Dermis blood vessel endothelial cell (primary cell): ENCODE measurements around the gene DPY19L3. TPM values are rescaled to one million over a fixed set of nuclear protein-coding genes. Genes with fewer than 3 reads are reported as not detected.
"Not testable (repeated sequence)": the region's sequence is repeated elsewhere in the genome, so short reads cannot be mapped to it uniquely, and the experiment has no call there.

Experiments used
- DNase-seq: peaks from one replicate; pipeline ENCODE4 v3.0.0; 2010
- total RNA-seq: library from RNA; depleted of rRNA; stranded (reverse); fragments of >200 nt; gene quantifications from 2 replicates; pipeline ENCODE4 v1.2.3, GENCODE V29; 2014

The DPY19L3 gene, protein sequence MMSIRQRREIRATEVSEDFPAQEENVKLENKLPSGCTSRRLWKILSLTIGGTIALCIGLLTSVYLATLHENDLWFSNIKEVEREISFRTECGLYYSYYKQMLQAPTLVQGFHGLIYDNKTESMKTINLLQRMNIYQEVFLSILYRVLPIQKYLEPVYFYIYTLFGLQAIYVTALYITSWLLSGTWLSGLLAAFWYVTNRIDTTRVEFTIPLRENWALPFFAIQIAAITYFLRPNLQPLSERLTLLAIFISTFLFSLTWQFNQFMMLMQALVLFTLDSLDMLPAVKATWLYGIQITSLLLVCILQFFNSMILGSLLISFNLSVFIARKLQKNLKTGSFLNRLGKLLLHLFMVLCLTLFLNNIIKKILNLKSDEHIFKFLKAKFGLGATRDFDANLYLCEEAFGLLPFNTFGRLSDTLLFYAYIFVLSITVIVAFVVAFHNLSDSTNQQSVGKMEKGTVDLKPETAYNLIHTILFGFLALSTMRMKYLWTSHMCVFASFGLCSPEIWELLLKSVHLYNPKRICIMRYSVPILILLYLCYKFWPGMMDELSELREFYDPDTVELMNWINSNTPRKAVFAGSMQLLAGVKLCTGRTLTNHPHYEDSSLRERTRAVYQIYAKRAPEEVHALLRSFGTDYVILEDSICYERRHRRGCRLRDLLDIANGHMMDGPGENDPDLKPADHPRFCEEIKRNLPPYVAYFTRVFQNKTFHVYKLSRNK
- total RNA-seq = 37.8 and 44.6 TPM in 2 replicates

DNA sequence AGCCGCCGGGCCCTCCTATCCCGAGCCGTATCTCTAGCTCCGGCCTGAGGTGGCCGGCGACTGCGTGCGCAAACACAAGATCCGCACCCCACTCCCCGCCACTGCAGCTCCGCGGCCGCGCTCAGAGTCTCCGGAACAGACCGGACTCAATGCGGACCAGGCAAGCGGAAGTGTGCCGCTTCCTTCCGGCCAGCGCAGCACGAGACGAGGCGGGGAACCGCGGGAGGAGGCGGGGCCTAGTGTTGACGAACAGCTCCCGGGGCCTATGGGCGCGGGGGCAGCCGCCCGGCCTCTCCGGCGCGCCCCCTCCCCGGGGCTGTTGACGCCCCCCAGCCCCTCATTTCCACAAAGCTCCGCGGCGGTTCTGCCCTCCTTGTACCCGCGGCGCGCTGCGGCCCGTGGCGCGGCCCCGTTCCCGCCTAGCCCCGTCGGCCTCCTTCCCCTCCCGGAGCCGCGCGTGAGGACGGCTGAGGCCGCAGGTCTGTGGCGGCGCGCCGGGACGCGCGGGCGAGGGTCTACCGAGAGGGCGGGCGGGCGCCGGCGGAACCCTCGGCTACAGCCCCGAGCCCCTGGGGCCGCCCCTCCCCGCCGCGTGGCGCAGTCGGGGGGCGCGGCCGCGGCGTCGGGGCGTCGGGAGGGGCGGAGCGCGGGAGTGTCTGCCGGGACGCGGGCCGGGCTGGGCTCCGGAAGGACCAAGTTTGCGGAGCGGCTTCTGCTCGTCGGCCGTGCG, at the start of gene DPY19L3:
DPY19L3 (plus strand) TSS at position 340 of the 730 bp plus-strand sequence. CDS start 2,484 bp downstream, outside the sequence.
- DNase-seq = peak; percentile 95

DNA sequence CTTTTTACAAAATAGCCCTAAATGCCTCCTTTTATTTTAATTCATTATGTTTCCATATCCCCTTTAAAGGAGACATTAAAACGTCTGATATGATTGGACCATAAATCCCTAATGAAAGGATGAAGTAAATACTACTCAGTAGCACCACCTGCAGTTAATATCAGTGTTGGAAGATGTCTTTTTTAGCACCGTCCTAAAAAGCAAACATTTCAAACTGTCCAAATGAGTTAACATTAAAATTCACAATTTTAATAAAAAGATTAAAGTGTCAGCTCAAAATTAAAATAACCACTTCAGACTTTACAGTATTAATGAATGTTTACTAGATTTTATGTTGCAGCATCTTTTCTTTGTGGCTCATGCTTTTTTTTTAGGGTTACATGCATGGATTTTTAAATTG, 47.9 kb upstream of the DPY19L3 start:
- DNase-seq = peak; percentile 43

DNA sequence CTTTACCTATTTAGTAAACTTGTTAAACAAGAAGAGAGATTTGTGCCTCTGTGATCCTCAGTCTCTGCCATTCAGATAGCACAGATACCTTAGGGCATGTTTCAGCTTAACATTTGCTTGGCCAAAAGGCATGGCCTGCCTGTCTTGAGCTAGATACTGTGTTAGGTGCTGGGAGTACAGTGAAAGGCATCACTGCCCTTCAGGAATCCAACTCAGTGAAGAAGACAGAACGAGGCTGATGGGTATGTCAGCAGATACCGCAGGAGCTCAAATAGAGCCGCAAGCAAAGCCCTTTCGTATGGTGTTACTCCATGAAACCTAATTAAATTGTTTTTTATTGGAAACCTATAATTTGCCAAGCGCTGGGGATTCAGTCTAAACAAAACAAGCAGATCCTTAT, 47.2 kb upstream of the DPY19L3 start:
- DNase-seq = no peak

DNA sequence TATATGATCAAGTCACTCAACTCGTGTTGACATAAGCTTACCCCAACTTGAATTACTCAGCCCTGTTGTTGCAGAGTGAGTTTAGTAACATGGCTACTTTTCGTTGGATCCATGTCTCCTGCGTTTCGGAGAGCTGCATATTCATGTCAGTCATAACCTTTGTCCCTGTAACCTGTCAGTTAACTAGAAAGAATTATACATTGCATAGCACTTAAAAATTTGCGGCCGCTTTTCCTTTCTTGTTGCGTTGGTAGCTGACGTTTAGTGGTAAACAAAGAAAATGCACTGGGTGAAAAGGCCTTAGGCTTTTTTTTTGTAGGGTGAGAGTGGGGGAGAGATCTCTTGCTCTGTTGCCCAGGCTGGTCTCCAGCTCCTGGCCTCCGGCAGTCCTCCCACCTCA, 46.0 kb upstream of the DPY19L3 start:
- DNase-seq = no peak

DNA sequence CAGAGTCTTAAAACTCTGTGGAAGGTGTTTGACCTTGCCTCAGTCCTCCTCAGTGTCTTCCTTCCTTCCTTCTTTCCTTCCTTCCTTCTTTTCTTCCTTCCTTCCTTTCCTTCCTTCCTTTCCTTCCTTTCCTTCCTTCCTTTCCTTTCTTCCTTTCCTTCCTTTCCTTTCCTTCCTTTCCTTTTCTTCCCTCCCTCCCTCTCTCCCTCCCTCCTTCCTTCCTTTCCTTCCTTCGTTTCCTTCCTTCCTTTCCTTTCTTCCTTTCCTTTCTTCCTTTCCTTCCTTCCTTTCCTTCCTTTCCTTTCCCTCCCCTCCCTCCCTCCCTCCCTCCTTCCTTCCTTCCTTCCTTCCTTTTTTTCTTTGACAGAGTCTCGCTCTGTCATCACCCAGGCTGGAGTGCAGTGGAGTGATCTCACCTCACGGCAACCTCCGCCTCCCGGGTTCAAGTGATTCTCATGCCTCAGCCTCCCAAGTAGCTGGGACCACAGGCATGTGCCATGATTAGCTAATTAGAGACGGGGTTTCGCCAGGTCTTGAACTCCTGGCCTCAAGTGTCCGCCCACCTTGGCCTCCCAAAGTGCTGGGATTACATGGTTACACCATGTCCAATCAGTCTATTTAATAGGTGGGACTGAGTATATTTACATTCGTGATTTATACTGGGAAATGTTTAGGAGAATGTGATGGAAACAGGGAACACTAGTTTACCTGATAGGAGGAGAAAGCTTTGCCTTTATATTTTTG, 43.8 kb upstream of the DPY19L3 start:
- DNase-seq = no peak

DNA sequence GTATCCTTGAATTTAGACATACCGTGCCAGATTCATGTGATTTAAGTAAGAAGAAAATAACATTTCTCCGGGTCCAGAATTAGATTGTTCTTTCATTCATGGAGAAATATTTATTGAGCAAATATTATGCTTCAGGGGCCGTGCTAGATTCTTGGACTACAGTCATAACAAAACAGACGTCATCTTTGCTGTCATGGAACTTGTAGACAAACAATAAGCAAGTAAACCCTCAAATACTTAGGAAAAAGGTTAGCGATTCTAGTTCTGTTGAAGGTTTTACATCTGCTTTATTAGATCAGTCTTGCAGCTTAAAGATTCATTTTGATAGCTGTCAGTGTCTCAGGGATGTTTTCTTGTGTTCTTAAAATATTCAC, 43.3 kb upstream of the DPY19L3 start:
- DNase-seq = no peak

DNA sequence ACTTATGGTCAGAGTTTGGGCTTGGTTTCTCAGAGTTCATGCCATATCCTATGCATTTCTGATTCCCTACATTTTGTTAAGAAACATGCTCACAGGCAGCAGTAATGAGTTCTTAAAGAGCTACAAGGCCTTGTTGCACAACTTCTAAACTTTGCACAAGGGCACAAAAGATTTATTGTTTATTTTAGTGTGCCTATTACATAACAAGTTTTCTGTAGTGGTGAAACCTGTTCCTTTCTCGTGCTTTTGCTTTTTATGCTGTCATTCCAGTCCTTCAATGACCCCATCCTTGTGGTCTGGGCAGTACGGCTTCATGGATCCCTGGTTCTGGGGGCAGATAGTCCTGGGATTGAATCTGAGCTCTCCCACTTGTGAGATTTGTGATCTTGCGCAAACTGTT, 42.4 kb upstream of the DPY19L3 start:
- no peak for DNase-seq

DNA sequence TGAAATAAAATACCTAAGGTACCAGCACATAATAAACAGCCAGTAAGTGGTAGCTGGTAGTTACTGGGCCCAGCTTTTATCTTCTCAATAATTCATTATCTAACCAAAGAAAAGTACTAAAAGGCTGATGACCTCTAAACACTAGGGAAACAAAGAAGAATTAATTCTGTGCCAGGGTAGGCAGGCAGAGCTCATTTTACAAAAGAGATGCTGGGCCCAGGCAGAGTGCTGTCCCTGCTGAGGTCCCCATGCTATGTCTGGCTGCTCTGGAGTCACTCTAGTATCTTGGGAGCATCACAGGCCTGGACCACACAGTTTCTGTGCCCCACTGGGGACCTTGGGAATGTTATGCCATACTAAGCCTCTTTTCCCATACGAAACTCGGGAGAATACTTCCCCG, 41.9 kb upstream of the DPY19L3 start:
- DNase-seq = no peak

DNA sequence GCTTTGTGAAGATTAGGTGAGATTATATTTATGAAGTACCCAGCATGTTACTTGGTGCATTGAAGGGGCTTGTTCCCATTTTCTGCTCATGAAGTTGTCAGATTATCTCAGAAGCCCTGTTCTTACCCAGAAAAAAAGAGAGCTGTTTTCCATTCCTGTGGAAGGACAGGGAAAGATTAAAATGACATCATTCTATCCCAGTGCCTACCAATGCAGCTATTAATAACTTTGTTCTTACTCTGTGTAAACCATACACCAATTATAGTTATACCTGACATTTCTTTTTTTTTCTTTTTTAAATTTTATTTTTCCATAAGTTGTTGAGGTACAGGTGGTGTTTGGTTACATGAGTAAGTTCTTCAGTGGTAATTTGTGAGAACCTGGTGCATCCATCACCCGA, 41.5 kb upstream of the DPY19L3 start:
- no peak for DNase-seq

DNA sequence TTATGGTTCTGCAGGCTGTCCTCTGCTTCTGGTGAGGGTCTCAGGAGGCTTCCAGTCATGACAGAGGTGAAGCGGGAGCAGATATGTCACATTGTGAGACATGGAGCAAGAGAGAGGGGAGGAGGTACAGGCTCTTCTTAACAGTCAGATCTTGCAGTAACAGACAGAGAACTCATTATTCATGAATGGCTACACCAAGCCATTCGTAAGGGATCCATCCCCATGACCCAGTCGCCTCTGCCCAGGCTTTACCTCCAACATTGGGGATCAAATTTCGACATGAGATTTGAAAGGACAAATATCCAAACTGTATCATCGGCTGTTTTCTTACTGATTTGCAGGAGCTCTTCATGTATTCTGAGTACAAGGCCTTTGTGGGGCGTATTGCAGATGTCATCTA, 38.5 kb upstream of the DPY19L3 start:
- no peak for DNase-seq

DNA sequence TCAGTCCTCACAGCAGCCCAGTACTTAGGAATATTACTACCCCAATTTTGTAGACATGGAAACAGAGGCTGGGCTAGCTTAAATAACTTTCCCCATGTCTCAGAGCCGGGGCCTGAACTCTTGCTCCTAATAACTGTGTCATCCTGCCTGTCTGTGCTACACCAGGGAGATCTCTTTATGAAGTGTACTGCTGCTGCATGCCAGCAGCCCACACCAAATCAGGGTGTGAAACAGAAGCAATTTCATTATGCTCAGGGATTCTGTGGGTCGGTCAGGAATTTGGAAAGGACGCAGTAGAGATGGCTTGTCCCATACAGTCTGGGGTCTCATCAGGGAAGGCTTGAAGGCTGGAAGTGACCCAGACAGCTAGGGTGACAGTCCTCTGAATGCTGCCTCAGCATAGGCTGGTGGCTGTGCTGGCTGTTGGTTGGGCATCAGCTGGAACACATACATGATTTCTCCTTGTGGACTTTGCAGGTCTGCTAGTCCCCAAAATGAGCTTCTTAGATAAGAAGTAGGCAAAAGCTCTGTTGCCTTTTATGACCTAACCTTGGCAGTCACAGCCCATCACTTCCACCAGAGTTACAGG, 37.5 kb upstream of the DPY19L3 start:
- DNase-seq = no peak

DNA sequence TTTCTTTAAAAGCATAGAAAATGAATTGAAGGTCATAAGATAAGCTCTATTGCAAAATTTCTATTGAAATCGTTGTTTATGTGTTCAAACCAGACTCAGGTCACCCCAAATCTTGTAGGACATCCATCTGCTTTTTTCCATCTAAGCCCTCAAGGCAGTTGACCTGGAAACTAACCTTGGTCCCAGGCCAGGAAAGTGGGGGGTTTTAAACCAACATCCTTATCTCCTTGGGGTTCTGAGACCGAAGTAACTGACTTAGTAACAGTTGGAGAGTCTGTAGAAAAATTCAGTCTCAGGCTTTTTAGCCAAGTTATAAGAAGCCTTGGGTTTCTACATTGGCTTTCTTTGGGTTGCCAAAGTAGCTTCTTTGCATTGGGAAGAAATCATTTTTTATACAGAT, 36.8 kb upstream of the DPY19L3 start:
- no peak for DNase-seq

DNA sequence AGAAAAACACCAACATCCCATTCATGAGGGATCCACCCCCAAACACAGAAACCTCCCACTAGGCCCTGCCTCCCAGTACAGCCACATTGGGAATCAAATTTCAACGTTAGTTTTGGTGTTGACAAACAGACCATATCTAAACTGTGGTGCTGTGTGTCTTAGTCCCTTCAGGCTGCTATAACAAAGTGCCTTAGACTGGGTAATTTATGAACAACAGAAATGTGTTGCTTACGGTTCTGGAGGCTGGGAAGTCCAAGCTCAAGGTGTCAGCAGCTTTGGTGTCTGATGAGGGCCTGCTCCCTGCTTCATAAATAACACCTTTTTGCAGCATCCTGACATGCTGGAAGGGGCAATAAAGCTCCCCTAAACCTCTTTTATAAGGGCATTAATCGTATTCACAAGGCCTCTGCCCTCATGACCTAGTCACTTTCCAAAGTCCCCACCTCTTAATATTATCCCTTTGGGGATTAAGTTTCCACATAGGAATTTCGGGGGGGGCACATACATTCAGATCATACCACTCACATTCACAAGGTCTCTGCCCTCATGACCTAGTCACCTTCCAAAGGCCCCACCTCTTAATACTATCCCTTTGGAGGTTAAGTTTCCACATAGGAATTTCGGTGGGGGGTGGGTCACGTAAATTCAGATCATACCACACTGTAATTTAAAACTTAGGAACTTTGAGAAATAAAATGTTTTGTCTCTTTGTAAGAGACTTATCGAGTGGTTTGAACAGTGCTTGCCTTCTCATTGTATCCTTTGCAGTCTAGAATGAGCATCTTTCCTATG, 32.6 kb upstream of the DPY19L3 start:
- DNase-seq = no peak

DNA sequence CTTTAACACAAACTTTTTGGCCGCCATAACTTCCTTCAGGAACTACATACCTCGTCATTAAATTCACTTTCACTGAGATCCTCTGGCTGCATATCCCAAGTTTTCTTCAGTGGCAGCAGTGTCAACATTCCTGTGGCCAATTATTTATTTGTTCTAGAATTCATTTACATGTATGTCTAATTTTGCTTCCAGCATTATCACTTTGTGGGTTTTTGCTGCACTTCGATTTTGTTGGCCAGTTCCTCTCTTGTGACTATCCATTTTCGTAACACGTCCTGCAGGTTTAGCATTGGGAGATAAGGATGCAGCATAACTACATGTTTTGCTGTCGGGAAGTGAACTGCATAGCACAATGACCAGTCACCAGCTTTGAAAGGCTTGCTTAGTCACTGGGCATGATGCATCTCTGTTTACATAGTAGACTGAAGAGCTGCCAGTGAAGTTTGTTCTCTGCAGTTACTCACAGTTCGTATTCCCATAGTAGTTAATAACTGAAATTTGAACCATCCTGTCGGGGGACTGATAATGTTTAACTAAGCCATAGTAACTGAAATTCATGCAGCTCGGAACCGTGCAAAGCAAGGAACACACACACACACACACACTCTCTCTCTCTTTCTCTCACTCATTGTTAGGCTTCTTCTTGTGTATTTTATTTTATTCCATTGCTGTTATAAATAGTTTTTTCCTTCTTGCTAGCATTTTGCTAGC, 31.8 kb upstream of the DPY19L3 start:
- DNase-seq = peak; percentile 96

DNA sequence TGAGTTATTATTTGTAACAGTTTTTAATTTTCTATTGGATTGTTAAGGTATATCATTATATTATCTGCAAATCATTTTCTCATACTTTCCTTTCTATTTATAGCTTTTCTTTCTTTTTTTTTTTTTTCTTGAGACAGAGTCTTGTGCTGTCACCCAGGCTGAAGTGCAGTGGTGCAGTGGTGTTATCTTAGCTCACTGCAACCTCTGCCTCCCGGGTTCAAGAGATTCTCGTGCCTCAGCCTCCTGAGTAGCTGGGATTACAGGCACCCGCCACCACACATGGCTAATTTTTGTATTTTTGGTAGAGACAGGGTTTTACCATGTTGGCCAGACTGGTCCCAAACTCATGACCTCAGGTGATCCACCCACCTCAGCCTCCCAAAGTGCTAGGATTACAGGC, 31.2 kb upstream of the DPY19L3 start:
- DNase-seq = not testable (repeated sequence)

DNA sequence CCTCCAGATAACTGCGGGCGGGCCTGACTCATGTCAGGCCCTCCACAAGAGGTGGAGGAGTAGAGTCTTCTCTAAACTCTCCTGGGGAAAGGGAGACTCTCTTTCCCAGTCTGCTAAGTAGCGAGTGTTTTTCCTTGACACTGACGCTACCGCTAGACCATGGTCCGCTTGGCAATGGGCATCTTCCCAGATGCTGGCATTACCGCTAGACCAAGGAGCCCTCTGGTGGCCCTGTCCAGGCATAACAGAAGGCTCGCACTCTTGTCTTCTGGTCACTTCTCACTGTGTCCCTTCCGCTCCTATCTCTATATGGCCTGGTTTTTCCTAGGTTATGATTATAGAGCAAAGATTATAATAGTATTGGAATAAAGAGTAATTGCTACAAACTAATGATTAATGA, 28.5 kb upstream of the DPY19L3 start:
- DNase-seq = not testable (repeated sequence)

DNA sequence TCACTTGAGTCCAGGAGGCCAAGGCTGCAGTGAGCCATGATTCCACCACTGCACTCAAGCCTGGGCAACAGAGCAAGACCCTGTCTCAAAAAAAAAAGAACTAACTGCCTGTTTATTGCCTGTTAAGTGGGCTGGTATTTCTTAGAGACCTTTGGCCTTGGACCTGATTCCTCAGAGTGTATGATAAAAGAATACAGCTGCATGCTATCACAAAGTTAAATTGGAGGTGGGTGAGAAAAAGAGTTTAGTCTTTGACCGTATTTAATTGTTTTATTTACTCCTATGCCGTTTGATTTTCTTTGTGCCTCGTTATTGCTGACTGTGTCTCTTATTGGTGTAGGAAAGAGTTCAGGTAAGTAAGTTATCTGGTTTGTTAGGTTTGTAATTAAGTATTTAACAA, 25.3 kb upstream of the DPY19L3 start:
- no peak for DNase-seq

DNA sequence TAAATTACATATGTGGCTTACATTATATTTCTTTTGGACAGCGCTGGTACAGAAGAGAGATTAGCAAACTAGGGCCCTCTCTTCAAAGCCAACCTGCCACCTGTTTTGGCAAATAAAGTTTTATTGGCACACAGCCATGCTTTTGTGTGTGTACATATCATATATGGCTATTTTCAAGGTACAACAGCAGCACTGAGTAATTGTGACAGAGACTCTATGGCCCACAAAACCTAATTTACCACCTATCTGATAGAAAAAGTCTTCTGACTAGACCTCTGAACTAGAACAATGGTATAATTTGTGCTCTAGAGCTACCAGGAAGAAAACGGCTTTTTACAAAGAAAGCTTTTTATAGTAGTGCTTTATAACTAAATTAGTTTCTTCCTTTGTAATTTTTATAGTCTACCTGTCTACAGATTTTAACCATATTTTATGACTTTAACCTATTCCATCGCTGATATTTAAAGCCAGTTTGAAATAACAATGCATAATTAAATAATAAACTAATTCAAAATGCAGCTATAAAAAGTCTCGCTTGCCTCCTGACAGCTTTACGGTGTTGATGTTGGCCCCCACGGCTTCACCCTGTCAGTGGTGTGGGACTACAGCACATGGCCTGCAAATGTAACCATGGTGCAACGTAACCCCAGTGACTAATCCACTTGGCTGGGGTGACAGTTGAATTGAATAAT, 17.7 kb upstream of the DPY19L3 start:
- no peak for DNase-seq

DNA sequence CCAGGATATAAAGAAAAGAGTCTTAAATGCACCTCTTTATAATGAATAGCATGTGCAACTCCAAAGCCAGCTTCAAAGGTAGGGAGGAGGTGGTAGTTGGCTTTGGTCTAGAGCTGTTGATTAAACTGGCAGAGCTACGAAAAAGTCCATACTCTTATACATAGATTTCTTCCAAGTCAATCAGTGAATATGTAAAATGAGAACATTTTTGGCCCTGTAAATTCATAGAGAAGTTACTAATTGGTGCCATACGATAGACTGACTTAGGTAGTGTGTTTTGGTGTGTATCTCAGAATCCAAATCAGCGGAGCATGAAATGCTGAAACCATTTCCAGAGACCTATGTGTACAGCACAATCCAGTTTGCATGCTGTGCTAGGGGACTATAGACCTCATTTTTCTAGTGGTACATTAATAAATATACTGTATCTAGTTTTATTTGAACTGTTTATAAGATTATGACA, 17.1 kb upstream of the DPY19L3 start:
- DNase-seq = no peak

DNA sequence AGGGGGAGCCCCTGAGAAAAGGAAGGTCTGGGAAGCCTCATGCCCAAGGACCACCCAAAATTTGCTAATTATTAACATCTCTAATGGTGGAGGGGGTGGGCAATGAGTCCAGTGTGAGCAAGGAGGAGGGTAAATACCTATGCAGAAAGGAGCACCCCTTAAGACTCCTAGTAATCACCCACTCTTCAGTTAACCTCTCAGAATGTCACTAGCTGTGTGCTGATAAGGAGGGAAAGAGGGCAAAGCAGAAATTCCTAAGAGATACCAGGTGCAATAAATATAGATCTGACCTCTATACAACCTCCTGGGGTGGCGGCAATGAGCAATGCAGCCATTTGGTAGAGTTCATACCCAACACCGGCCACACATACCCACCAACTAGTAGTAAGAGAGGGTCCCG, 12.7 kb upstream of the DPY19L3 start:
- DNase-seq = no peak
